ENCODE measurements around the gene WBP11.
"Not testable (repeated sequence)": the region's sequence is repeated elsewhere in the genome, so short reads cannot be mapped to it uniquely, and the experiment has no call there.

Gene WBP11

DNA sequence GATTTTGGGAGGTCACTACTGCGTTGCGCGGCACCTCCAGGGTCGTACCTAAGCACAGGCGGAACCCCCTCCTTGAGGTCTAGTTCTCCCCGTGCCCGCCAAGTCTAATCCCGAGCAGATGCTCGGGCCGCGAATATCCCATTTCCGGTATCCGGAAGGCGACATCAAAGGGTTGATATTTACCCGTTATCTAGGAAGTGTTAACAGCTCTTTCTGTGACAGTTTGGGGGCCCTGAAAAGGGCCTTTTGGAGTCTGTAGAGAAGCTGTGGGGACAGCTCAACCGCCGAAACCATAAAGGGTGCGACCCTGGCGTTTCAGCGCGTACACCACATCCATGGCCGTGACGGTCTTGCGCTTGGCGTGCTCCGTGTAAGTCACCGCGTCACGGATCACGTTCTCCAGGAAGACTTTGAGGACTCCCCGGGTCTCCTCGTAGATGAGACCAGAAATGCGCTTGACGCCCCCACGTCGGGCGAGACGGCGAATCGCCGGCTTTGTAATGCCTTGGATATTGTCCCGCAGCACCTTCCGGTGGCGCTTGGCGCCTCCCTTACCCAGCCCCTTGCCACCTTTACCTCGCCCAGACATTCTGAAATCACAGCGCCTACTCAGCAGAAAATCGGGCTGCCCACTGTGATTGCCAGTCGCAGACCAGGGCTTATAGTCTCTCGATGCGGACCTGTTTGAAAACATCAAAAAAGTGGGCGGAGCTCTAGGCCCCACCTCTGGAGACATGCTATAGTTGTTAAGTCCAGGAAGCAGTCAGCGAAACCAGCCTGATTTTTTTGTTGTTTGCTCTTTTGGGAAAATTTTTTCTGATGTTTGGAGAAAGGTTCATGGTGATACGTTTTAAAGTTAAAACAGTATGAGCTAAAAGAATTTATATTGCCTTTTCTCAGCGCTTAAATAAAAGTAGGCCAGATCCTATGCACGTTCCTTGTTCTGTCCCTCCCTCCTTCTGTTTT is 32.5 kb downstream of the WBP11 start:
- peak; percentile 93 for FAIRE-seq

DNA sequence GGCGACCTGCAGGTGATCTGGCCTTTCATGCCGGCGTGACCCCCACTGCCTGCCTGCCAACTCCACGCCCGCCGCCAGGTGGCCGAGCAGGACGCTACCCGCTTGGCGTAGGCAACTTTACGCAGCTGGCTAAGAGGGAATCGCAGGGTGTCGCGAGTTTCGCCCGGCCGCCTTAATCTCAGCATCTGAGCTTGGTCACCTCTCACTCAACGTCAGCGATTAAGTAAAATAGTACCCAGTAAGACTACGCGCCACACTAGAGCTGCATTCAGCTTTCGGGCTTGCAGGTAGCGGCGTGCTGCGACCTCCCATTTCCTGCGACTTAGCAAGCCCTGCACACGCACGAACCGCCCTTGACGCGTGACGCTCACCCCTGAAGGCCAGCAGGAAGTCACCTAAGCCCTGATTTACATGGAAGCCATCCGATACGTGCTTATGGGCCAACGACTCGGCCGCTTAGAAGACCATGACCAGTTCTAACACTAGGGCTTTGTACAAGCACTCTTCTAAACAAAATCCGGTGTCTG is 33.2 kb downstream of the WBP11 start:
- no peak for FAIRE-seq

DNA sequence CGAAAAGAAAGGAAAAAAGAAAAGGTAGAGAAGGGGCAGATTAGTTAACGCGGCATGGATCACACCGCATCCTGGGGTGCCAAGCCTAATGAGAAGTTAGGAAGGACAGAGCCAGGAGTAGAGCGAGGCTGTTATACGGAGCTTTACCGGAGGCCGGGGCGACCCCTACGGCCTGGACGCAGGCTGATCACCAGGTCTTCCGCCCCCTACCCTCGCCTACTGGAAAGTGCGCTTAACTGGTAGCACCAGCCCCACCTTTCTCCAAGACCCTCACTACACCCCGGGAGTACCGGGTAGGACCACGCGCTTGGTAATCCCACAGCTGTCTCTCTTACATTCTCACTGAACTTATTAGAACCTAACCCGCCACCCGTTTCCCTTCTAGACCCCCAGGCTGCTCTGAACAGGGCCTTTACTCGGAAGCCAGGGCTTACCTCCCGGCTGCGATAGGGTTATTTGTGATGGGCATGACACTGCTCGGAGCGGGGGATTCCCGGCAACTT is 33.8 kb downstream of the WBP11 start:
- FAIRE-seq = no peak

DNA sequence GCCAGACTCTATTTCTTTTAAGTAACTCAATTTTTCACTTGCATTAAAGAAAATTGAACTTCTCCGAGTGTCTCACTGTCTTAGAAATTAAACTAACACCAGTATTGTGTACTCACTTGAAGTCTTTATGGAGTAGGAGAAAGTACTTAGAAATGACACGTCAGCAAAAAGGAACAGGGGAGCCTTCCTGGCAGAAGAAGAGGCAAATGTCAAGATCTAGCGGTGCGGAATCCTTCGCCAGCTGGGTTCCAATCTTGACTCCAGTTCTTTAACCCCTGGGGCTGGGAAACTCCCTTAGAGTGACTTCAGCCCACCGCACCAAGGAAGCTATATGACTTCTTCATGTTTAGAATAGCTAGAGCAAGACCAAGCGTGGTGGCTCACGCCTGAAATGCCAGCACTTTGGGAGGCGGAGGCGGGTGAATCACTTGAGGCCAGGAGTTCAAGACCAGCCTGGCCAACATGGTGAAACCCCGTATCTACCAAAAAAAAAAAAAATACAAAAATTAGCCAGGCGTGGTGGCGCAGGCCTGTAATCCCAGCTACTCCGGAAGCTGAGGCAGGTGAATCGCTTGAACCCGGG is 34.4 kb downstream of the WBP11 start:
- FAIRE-seq = no peak

DNA sequence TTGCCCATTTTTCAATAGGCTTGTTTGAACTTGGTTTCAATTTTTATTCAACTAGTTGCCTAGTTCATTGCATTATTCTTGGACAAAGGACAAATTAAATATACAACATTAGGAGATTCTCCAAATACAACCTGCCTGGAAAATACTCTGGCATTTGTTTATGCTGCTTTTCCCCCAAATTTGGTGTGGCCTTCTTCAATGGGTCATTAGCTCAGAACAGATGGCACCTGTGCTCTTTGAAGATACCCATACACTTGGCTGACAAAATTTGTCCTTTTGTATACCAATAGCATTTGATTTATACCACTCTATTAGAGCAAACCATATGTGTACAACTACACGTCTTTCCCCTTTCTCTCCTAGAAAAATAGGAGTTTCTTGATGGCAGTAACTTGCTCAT is 35.7 kb downstream of the WBP11 start:
- no peak for FAIRE-seq

DNA sequence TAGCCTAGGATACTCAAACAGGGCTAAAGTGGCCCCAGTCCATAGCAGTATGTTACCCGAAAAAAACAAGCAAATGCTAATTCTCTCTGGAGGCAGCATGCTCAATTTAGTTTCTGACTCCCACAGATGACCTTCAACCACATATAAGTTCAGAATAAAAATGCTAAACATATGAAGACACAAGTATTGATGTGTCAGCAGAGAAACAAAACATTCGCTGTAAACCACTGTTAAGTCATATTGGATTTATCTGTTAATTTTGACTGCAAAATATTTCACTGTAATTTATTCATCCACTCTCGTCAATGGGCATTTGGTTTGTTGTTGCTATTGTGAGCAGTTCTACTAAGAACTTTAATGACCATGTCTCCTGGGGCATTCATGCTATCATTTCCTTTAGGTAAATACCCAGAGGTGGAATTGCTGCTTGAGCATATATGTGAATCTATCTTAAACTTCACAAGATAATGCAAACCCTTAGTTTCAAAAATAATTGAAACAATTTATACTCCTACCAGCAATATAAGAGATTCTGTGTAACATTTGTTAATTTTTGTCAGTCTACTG is 36.5 kb downstream of the WBP11 start:
- no peak for FAIRE-seq

DNA sequence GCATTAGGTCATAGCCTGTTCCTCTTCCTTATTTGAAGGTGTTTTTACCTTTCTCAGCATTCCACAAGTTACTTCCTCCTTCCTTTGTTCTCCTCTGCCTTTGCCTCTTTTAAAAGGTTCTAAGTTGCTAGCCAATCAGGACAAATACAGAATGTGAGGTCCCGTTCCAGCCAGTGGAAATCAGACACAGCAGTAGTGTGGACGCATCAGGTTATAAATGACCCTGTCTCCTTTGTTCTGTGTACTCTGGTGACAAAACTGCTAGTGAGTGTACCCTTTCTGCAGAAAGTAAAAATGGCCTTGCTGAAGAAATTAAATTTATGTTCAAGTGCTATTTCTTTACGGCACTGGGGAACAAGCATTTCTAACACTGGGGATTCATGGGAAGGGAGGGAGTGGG is 37.3 kb downstream of the WBP11 start:
- not testable (repeated sequence) for FAIRE-seq

DNA sequence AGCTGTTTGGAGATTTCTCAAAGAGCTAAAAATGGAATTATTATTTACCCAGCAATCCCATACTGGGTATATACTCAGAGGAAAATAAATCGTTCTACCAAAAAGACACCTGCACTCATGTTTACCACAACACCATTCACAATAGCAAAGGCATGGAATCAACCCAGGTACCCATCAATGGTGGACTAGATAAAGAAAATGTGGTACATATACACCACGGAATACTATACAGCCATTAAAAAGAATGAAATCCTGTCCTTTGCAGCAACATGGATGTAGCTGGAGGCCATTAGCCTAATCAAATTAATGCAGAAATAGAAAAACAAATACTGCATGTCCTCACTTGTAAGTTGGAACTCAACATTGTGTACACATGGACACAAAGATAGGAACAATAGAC is 37.9 kb downstream of the WBP11 start:
- no peak for FAIRE-seq

DNA sequence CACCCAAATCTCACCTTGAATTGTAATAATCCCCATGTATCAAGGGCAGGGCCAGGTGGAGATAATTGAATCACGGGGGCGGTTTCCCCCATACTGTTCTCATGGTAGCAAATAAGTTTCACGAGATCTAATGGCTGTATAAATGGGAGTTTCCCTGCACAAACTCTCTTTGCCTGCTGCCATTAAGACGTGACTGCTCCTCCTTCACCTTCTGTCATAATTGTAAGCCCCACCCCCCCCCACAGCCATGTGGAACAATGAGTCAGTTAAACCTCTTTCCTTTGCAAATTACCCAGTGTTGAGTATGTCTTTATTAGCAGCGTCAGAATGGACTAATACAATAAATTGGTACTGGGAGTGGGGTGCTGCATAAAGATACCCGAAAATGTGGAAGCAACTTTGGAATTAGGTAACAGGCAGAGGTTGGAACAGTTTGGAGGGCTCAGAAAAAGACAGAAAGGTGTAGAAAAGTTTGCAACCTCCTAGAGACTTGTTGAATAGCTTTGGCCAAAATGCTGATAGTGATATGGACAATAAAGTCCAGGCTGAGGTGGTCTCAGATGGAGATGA is 43.5 kb downstream of the WBP11 start:
- FAIRE-seq = not testable (repeated sequence)

DNA sequence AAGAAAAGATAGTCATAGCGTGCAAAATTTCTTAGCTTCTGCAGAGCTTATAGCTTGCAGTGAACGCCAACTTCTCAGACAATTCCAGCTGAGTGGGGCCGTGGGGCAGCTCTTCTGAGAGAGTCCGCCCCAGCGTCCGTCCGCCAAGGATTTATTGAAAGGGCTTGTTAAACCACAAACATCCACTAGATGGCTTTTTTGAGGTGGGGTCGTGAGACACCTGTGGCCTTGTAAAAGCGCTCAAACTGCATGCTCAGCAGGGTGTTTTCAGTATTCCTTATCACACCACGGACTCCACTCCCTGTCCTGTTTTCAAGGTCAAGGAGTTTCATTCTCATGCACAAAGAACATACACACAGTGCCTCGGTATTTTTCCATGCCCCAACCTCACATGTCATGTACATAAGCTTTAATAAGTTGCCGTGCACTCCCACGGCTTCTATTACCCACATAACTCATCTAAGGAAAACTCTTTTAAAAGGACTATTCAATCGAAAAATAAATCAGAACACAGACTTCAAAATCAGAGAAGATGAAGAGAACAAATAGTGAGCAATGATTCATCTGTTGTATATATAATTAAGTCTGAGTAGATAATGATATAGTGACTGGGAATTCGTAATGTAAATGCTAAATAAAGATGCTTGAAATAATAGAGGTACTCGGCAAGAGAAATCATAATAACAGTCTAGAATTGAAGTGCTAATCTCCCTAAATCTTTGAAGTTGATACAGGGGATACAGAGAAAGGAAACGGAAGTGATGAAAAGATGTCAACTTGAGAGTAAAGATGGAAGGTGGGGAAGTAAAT is 46.7 kb downstream of the WBP11 start:
- FAIRE-seq = no peak

DNA sequence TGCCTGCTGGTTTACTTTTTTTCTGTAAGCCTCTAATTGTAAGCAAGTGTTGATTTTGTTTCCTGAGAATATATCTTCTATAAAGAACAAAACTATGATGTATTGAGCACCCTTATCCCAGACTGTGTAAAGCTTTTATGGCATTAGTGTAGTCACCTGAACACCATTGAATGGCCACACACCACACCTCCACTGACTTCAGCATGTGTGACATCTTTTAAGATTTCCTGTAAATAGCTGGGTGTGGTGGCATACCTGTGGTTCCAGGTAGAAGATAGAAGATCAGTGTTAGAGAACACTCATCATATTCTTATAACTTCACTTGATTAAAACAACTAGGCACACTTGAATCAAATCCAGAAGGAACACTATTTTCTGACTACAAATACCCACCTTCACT is 51.3 kb downstream of the WBP11 start:
- no peak for FAIRE-seq

DNA sequence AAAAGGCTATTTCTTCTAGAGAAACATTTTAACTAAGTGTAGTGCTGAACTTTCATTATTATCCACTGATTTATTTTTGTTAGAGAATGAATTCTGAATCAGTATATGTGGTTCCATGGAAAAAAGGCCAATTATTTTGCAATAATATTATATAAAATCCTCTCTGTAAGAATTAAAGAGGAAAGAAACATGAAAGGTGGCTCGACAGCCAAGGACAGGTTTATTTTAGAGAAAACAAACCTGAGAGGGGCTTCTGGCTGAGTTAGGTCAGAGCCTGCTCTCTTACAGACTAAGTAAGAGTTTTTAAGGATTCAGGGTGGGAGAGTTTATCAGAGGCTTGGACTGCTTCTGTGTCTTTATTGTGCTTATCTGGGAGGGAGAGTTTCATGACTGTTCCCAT is 60.2 kb downstream of the WBP11 start:
- FAIRE-seq = no peak

DNA sequence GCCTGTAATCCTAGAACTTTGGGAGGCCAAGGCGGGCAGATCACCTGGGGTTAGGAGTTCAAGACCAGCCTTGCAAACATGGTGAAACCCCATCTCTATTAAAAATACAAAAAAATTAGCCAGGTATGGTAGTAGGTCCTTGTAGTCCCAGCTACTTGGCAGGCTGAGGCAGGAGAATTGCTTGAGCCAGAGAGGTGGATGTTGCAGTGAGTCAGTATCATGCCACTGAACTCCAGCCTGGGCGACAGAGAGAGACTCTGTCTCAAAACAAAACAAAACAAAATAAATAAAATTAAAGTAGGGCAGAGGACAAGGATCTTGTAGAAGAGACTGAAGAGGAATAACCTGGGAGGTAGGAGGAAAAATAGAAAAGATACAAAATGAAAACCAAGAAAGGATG is 61.3 kb downstream of the WBP11 start:
- FAIRE-seq = no peak

DNA sequence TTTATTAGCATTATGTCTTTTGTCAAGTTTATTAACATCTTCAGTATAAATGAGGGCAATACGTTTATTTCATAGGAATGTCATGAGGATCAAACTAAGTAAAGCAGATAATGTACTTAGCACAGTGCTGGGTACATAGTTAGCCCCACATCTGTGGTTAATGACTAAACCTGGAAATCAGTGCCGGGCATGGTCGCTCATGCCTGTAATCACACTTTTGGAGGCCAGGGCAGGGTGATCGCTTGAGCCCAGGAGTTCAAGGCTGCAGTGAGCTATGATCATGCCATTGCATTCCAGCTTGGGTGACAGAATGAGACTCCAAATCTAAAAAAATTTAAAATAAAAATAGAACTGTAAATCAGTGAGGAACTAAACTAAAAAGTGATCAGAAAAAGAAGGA is 62.1 kb downstream of the WBP11 start:
- FAIRE-seq = no peak

DNA sequence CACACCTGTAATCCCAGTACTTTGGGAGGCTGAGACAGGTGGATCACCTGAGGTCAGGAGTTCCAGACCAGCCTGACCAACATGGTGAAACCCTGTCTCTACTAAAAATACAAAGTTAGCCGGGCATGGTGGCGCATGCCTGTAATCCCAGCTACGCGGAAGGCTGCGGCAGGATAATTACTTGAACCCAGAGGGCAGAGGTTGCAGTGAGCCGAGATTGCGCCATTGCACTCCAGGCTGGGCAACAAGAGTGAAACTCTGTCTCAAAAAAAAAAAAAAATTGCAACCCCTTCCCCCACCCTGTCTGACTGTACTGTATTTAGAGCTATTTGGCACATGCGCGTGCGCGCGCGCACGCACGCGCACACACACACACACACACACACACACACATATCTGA is 66.8 kb downstream of the WBP11 start:
- FAIRE-seq = not testable (repeated sequence)
